Breast epithelium (tissue), 3 donors: ENCODE data around the gene TLL2.

Experiments used
- POLR2A ChIP-seq: fragments of 450-650 bp; IDR thresholded peaks from one replicate; pipeline ENCODE4 v1.6.1; 2016; ENCODE audit warnings: antibody characterized with exemption, mild to moderate bottlenecking, moderate library complexity
- POLR2AphosphoS5 ChIP-seq, 3 donors: sonication (generic); formaldehyde crosslinking; IDR thresholded peaks; one replicate each; pipeline ENCODE4 v1.6.1; 2017; ENCODE audit warnings: antibody characterized with exemption in 3 of 3

DNA sequence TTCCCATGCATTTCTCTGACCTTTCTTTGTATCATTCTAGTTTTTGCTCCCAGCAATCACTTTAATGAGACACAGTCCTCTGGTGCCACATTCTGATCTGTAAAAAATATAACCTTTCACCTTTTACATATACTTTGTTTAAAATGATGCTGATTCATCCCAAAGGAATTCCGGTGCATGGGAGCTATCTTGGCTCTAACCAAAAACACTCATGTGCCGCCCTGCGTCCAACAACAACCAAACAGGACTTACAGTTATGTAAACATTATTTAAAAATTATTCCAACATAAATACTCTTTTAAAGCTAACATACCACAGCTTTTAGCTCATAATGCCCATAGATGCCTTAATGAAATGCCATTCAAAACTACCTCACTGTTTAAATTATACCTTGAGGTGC is 147.2 kb downstream of the TLL2 start:
- no peak for TF ChIP-seq POLR2AphosphoS5 (IDR thresholded peaks at IDR 0.05)
- no peak for TF ChIP-seq POLR2A
